ENCODE data around the gene HOMER1. TPM values are rescaled to one million over a fixed set of nuclear protein-coding genes. Genes with fewer than 3 reads are reported as not detected.

Gene HOMER1
- total RNA-seq, 1 experiment from 2014 or later: 12.5 TPM

GRCh38 chr5:79413112-79413511 lies 100.8 kb downstream of the HOMER1 start:
- Histone ChIP-seq H3K79me2 (ENCODE audit: low read depth) (no peaks in the 10 kb centered on the region), H3K4me3 (no peak overlapping the region), H3K4me2 (no peak overlapping the region), H3K4me1 (replicated peaks; ENCODE audit: insufficient read depth) (no peaks in the 10 kb centered on the region), H2AFZ (no peak overlapping the region), H3F3A (ENCODE audit: insufficient read depth, low read depth) (no peaks in the 10 kb centered on the region), H3K9me3 (ENCODE audit: insufficient read depth, low read depth) (peaks cover 6% of the 10 kb centered on the region; the same call in 1 of the 2 replicates), H3K27me3 (ENCODE audit: insufficient read depth, low read depth) (no peaks in the 10 kb centered on the region), H3K27ac (no peak overlapping the region), H3K9me2 (ENCODE audit: insufficient read depth) (no peaks in the 10 kb centered on the region), H4K20me1 (ENCODE audit: insufficient read depth) (no peaks in the 10 kb centered on the region), H3K36me3 (ENCODE audit: low read depth) (0 out of 2 replicates have a peak, but pooled peaks cover 10% of the 10 kb centered on the region)
- intact Hi-C loops (cut with micrococcal nuclease; ENCODE audit: unreplicated experiment): no loop called here
- TF ChIP-seq CTCF (conservative IDR thresholded peaks at IDR 0.05) (no peak), EZH2 (IDR thresholded peaks at IDR 0.05; ENCODE audit: low read depth) (no peak)
- no peak for DNase-seq
- BruUV-seq (replicated peaks): no TSS peak
- CTCF ChIA-PET: interaction anchor here (0.5 kb wide), 1 partner anchor 391 kb away, joined by 3 read pairs; no protein-coding TSS in a partner anchor
- POLR2A ChIA-PET (ENCODE audit: unreplicated experiment): no interaction called here

GRCh38 chr5:79408028-79408427 lies 105.9 kb downstream of the HOMER1 start:
- intact Hi-C loops (cut with micrococcal nuclease; ENCODE audit: unreplicated experiment): no loop called here
- Histone ChIP-seq H3K27me3 (ENCODE audit: insufficient read depth, low read depth) (no peaks in the 10 kb centered on the region), H4K20me1 (ENCODE audit: insufficient read depth) (no peaks in the 10 kb centered on the region), H3K9me3 (ENCODE audit: insufficient read depth, low read depth) (peaks cover 6% of the 10 kb centered on the region; the same call in 1 of the 2 replicates), H3K36me3 (ENCODE audit: low read depth) (0 out of 2 replicates have a peak, but pooled peaks cover 5% of the 10 kb centered on the region), H3K4me1 (replicated peaks; ENCODE audit: insufficient read depth) (no peaks in the 10 kb centered on the region), H3K9me2 (ENCODE audit: insufficient read depth) (no peaks in the 10 kb centered on the region), H3K27ac (no peak overlapping the region), H2AFZ (no peak overlapping the region), H3F3A (ENCODE audit: insufficient read depth, low read depth) (no peaks in the 10 kb centered on the region), H3K4me3 (no peak overlapping the region), H3K4me2 (no peak overlapping the region), H3K79me2 (ENCODE audit: low read depth) (no peaks in the 10 kb centered on the region)
- no TSS peak for BruUV-seq (replicated peaks)
- DNase-seq: no peak
- TF ChIP-seq EZH2 (IDR thresholded peaks at IDR 0.05; ENCODE audit: low read depth) (no peak), CTCF (conservative IDR thresholded peaks at IDR 0.05) (no peak)
- POLR2A ChIA-PET (ENCODE audit: unreplicated experiment): no interaction called here
- CTCF ChIA-PET: no interaction called here

GRCh38 chr5:79407591-79407990 lies 106.3 kb downstream of the HOMER1 start:
- Histone ChIP-seq H3K9me2 (ENCODE audit: insufficient read depth) (no peaks in the 10 kb centered on the region), H3K27me3 (ENCODE audit: insufficient read depth, low read depth) (no peaks in the 10 kb centered on the region), H3K79me2 (ENCODE audit: low read depth) (no peaks in the 10 kb centered on the region), H3K27ac (no peak overlapping the region), H2AFZ (no peak overlapping the region), H4K20me1 (ENCODE audit: insufficient read depth) (no peaks in the 10 kb centered on the region), H3F3A (ENCODE audit: insufficient read depth, low read depth) (no peaks in the 10 kb centered on the region), H3K4me1 (replicated peaks; ENCODE audit: insufficient read depth) (no peaks in the 10 kb centered on the region), H3K9me3 (ENCODE audit: insufficient read depth, low read depth) (peaks cover 6% of the 10 kb centered on the region; the same call in 1 of the 2 replicates), H3K4me3 (no peak overlapping the region), H3K36me3 (ENCODE audit: low read depth) (0 out of 2 replicates have a peak, but pooled peaks cover 5% of the 10 kb centered on the region), H3K4me2 (no peak overlapping the region)
- ChIA-PET CTCF (no interaction called here), POLR2A (ENCODE audit: unreplicated experiment) (no interaction called here)
- no TSS peak for BruUV-seq (replicated peaks)
- DNase-seq: no peak
- intact Hi-C loops (cut with micrococcal nuclease; ENCODE audit: unreplicated experiment): no loop called here
- TF ChIP-seq EZH2 (IDR thresholded peaks at IDR 0.05; ENCODE audit: low read depth): no peak
- TF ChIP-seq CTCF (conservative IDR thresholded peaks at IDR 0.05): no peak
